ENCODE data around the gene SPINDOC. TPM values are rescaled to one million over a fixed set of nuclear protein-coding genes. Genes with fewer than 3 reads are reported as not detected.
"Not testable (repeated sequence)": the region's sequence is repeated elsewhere in the genome, so short reads cannot be mapped to it uniquely, and the experiment has no call there.

SPINDOC gene
- total RNA-seq, 1 donor from 2014 or later = 50.9 TPM

GRCh38 chr11:63770763-63771162, 42.5 kb upstream of the SPINDOC start:
- DNase-seq (ENCODE audit: low read depth) = no peak

DNA sequence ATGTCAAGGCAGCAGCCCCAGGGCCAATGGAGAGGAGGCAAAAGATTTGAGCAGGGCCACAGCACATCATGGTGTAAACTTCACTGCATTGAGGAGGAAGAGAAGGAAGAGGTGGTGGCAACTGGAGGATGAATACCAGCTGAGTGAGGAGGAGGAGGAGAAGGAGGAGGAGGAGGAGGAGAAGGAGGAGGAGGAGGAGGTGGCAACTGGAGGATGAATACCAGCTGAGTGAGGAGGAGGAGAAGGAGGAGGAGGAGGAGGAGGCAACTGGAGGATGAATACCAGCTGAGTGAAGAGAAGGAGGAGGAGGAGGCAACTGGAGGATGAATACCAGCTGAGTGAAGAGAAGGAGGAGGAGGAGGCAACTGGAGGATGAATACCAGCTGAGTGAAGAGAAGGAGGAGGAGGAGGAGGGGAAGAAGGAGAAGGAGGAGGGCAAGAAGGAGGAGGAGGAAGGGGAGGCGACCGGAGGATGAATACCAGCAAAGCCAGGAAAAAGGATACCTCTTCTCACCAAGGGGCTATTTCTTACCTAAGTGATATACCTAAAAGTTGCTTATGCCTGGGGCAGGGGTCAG, 41.4 kb upstream of the SPINDOC start:
- not testable (repeated sequence) for H3K4me3 ChIP-seq (ENCODE audit: low read depth, low read length); DNase-seq (ENCODE audit: low read depth)

More at GRCh38 chr11:63770763-63771162, 42.5 kb upstream of the SPINDOC start:
- no peak for TF ChIP-seq CTCF (conservative IDR thresholded peaks at IDR 0.05; ENCODE audit: low read depth, low read length)
- H3K4me3 ChIP-seq (ENCODE audit: low read depth, low read length) = no peak overlapping the region

DNA sequence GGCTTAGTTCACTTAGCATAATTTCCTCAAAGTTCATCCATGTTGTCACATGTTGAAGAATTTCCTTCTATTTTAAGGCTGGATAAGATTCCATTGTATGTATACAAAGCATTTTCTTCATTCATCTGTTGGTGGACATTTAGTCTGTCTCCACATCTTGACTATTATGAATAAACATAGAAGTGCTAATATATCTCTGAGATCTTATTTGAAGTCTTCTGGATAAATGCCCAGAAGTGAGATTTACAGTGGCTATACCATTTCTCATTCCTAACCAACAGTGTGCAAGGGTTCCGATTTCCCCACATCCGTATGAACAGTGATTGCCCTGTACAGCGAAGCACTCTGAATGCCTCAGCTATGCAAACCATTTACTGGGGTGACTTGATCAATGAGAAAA, 38.1 kb upstream of the SPINDOC start:
- no peak overlapping the region for H3K4me3 ChIP-seq (ENCODE audit: low read depth, low read length)
- no peak for DNase-seq (ENCODE audit: low read depth)
- no peak for TF ChIP-seq CTCF (conservative IDR thresholded peaks at IDR 0.05; ENCODE audit: low read depth, low read length)

- TF ChIP-seq CTCF (conservative IDR thresholded peaks at IDR 0.05; ENCODE audit: low read depth, low read length) = no peak
- no peak overlapping the region for H3K4me3 ChIP-seq (ENCODE audit: low read depth, low read length)
- DNase-seq (ENCODE audit: low read depth) = no peak
These were observed 34.2 kb upstream of the SPINDOC start for GRCh38 chr11:63779039-63779438.

- no peak overlapping the region for H3K4me3 ChIP-seq (ENCODE audit: low read depth, low read length)
- DNase-seq (ENCODE audit: low read depth) = no peak
- no peak for TF ChIP-seq CTCF (conservative IDR thresholded peaks at IDR 0.05; ENCODE audit: low read depth, low read length)
These were observed 30.5 kb upstream of the SPINDOC start for GRCh38 chr11:63782749-63783148.

DNA sequence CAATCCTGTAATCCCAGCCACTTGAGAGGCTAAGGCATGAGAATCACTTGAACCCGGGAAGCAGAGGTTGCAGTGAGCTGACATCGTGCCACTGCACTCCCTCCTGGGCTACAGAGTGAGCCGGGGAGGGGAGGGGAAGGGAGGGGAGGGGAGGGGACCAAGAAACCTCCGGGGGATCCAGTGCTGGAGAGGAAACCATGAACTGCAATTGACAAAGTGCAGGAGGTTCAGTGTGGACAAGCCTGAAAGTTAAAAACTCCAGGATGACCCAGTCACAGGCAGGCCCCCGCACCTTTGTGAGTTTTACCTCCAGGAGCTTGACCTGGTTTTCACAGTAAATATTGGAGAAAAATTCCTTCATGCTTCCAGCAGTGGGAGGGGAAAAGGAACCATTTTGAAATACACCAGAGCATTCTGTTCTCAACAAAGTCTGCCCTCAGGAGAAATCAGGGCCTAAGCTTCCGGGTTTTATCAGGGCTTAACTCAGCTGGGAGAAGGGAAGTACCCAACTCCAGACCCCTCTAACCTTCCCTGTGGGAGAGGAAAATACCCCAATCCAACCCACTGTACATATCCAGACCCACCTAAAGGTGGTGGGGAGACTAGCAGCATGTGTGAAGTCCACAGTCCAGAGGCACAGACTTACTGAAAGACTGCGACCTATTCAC, 29.2 kb upstream of the SPINDOC start:
- TF ChIP-seq CTCF (conservative IDR thresholded peaks at IDR 0.05; ENCODE audit: low read depth, low read length) = no peak
- DNase-seq (ENCODE audit: low read depth) = no peak
- no peak overlapping the region for H3K4me3 ChIP-seq (ENCODE audit: low read depth, low read length)

DNA sequence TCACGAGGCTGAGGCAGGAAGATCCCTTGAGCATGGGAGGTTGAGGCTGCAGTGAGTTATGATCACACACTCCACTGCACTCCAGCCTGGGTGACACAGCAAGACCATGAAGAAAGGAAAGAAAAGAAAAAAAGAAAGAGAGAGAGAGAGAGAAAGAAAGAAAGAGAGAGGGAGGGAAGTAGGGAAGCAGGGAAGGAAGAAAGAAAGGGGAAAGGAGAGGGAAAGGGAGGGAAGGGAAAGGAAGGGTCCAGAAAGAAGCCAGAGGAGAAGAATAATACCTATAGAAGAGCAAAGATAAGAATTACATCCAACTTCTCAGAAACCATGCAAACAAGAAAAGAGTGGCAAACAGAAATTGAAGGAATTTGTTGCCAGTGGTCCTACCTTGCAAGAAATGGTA, 27.4 kb upstream of the SPINDOC start:
- TF ChIP-seq CTCF (conservative IDR thresholded peaks at IDR 0.05; ENCODE audit: low read depth, low read length) = no peak
- no peak for DNase-seq (ENCODE audit: low read depth)
- no peak overlapping the region for H3K4me3 ChIP-seq (ENCODE audit: low read depth, low read length)
